PC-9 (cell line): ENCODE results near the gene ADAMTS2. TPM values are rescaled to one million over a fixed set of nuclear protein-coding genes. Genes with fewer than 3 reads are reported as not detected.

Source experiments
- BruUV-seq: library from RNA; stranded (reverse); fragments of 400-500 nt; replicated peaks from 2 replicates; lab custom pipeline; 2021; lab: Mats Ljungman, UMichigan
- CTCF ChIA-PET: fragments of 300-600 bp; sonication (Branson Sonifier 250); formaldehyde crosslinking; loops from one replicate; lab custom pipeline; 2022; ENCODE audit warnings: antibody characterized with exemption; lab: Charles Lee
- POLR2A ChIA-PET: fragments of 300-600 bp; sonication (Branson Sonifier 250); formaldehyde crosslinking; loops from one replicate; lab custom pipeline; 2022; ENCODE audit warnings: antibody characterized with exemption; ENCODE audit not compliant: unreplicated experiment; lab: Charles Lee
- DNase-seq, 2 experiments: peaks; one replicate each; pipeline versions ENCODE4 v3.0.0 to v3.0.0-alpha.2; 2015 to 2022; ENCODE audit warnings: mixed read lengths in 1 of 2
- H2AFZ ChIP-seq: fragments of 200-600 bp; sonication (generic); 2 replicates; pipeline ENCODE4 v1.8.1; 2017; ENCODE audit warnings: antibody characterized with exemption
- H3F3A ChIP-seq: fragments of 200-600 bp; sonication (generic); 2 replicates; pipeline ENCODE4 v1.8.1; 2017; ENCODE audit warnings: antibody characterized with exemption, mild to moderate bottlenecking, low read depth; ENCODE audit not compliant: insufficient read depth
- H3K27ac ChIP-seq: fragments of 200-600 bp; sonication (generic); 2 replicates; pipeline ENCODE4 v1.6.1; 2016; ENCODE audit warnings: mixed run types
- H3K27me3 ChIP-seq: fragments of 200-600 bp; sonication (generic); 2 replicates; pipeline ENCODE4 v1.6.1; 2016; ENCODE audit warnings: low read depth, mixed run types; ENCODE audit not compliant: insufficient read depth
- H3K36me3 ChIP-seq: fragments of 200-600 bp; sonication (generic); 2 replicates; pipeline ENCODE4 v1.6.1; 2016; ENCODE audit warnings: low read depth, mixed run types
- H3K4me1 ChIP-seq: fragments of 200-600 bp; sonication (generic); replicated peaks from 2 replicates; pipeline ENCODE4 v1.6.1; 2016; ENCODE audit warnings: mixed run types; ENCODE audit not compliant: insufficient read depth
- H3K4me2 ChIP-seq: fragments of 200-600 bp; sonication (generic); 2 replicates; pipeline ENCODE4 v1.6.1; 2017; ENCODE audit warnings: mixed run types
- H3K4me3 ChIP-seq: fragments of 200-600 bp; sonication (generic); 2 replicates; pipeline ENCODE4 v1.6.1; 2016; ENCODE audit warnings: mixed run types
- H3K79me2 ChIP-seq: fragments of 200-600 bp; sonication (generic); 2 replicates; pipeline ENCODE4 v1.6.1; 2017; ENCODE audit warnings: low read depth, mixed run types
- H3K9me2 ChIP-seq: fragments of 200-600 bp; sonication (generic); 2 replicates; pipeline ENCODE4 v1.8.1; 2017; ENCODE audit warnings: mild to moderate bottlenecking; ENCODE audit not compliant: insufficient read depth
- H3K9me3 ChIP-seq: fragments of 200-600 bp; sonication (generic); 2 replicates; pipeline ENCODE4 v1.8.1; 2016; ENCODE audit warnings: low read depth; ENCODE audit not compliant: insufficient read depth
- H4K20me1 ChIP-seq: fragments of 200-600 bp; sonication (generic); 2 replicates; pipeline ENCODE4 v1.8.1; 2017; ENCODE audit not compliant: insufficient read depth
- EZH2 ChIP-seq: fragments of 200-600 bp; sonication (generic); IDR thresholded peaks from 2 replicates; pipeline ENCODE4 v1.8.0; 2017; ENCODE audit warnings: antibody characterized with exemption, low read depth
- intact Hi-C: fragments of 100-400 bp; cut with micrococcal nuclease; formaldehyde crosslinking; loops from one replicate; pipeline ENCODE4 v1.10.0; 2022; ENCODE audit not compliant: unreplicated experiment
- total RNA-seq: library from RNA; stranded (reverse); gene quantifications from 2 replicates; pipeline ENCODE4 v1.2.3, GENCODE V29; 2021
- TF ChIP-seq, protein P1 (sequence below): fragments of 200-600 bp; sonication (generic); conservative IDR thresholded peaks from 2 replicates; pipeline ENCODE4 v1.6.1; 2017; ENCODE audit warnings: mixed run types, antibody characterized with exemption, mild to moderate bottlenecking, moderate library complexity

ADAMTS2 gene
- total RNA-seq, 1 experiment from 2014 or later, result not detected

DNA sequence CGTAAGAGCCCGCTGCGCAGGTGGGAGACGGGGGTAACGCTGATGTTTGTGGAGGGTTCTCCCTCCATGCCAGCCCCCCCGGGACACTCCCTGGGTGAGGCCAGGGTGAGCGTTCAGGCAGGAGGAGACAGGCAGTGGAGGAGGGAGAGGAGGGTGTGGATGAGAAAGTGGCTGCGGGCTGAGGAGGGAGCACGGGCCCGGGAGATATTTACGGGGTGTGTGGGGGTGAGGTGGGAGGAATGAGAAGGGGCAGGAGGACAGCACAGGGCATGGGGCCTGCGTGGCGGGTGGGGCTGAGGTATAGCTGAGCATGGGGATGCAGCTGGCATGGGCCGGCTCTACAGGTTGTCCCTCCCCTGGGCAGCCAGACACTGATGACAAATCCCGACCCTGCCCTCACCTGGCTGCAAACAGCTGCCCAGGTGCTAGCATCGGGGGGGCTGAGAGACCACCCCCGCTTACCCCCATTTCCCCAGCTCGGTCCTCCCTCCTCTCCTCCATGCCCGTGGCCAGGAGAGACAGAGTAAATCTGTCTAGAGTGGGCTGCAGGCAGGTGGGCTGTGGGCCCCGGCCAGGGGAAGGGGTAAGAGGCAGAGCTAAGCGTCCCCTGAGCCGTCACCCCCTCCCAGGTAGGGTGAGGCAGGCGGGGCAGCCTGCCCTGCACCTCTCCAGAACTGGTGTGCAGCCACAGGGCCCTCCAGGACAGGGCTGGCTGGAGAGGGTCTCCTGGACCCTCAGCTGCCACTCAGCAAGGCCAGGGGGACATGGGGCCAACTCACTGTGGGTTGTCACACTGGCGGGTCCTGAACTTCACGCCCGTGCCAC lies 205.9 kb downstream of the ADAMTS2 start:
- H3K4me3 ChIP-seq, result no peak overlapping the region
- no peak for TF ChIP-seq EZH2
- TF ChIP-seq, protein P1, sequence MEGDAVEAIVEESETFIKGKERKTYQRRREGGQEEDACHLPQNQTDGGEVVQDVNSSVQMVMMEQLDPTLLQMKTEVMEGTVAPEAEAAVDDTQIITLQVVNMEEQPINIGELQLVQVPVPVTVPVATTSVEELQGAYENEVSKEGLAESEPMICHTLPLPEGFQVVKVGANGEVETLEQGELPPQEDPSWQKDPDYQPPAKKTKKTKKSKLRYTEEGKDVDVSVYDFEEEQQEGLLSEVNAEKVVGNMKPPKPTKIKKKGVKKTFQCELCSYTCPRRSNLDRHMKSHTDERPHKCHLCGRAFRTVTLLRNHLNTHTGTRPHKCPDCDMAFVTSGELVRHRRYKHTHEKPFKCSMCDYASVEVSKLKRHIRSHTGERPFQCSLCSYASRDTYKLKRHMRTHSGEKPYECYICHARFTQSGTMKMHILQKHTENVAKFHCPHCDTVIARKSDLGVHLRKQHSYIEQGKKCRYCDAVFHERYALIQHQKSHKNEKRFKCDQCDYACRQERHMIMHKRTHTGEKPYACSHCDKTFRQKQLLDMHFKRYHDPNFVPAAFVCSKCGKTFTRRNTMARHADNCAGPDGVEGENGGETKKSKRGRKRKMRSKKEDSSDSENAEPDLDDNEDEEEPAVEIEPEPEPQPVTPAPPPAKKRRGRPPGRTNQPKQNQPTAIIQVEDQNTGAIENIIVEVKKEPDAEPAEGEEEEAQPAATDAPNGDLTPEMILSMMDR, result no peak
- H3K4me1 ChIP-seq, result no peaks in the 10 kb centered on the region
- no peaks in the 10 kb centered on the region for H3K9me3 ChIP-seq
- no peak overlapping the region for H2AFZ ChIP-seq
- intact Hi-C loops, result no loop called here
- H3F3A ChIP-seq, result no peaks in the 10 kb centered on the region
- no TSS peak for BruUV-seq
- CTCF ChIA-PET, result no interaction called here
- POLR2A ChIA-PET, result no interaction called here
- no peaks in the 10 kb centered on the region for H3K36me3 ChIP-seq
- no peaks in the 10 kb centered on the region for H4K20me1 ChIP-seq
- no peak overlapping the region for H3K4me2 ChIP-seq
- peaks cover 73% of the 10 kb centered on the region for H3K27me3 ChIP-seq
- H3K79me2 ChIP-seq, result no peaks in the 10 kb centered on the region
- DNase-seq, result no peak
- H3K27ac ChIP-seq, result no peak overlapping the region
- H3K9me2 ChIP-seq, result no peaks in the 10 kb centered on the region

DNA sequence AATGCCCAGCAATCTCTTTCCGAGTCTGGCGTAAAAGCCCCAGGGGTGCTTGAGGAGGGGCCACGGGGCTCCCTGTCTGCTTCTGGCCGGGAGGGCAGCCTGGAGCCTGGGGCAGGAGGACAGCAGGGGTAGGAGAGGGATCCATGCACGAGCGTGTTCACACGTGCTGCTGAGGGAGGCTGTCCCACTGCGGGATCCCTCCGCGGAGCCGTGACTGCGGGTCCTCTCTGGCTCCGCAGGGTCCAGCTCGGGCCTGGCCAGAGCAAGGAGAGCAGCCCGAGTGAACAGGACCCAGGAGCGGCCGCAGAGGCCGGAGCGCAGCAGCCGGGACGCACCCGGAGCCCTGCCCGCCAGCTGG lies 206.7 kb downstream of the ADAMTS2 start:
- Histone ChIP-seq H3K9me2 (no peaks in the 10 kb centered on the region), H4K20me1 (no peaks in the 10 kb centered on the region), H3K27ac (no peak overlapping the region), H3K79me2 (no peaks in the 10 kb centered on the region), H2AFZ (no peak overlapping the region), H3K9me3 (no peaks in the 10 kb centered on the region), H3K36me3 (no peaks in the 10 kb centered on the region), H3K4me1 (no peaks in the 10 kb centered on the region), H3K4me3 (no peak overlapping the region), H3K4me2 (no peak overlapping the region), H3F3A (no peaks in the 10 kb centered on the region), H3K27me3 (peaks cover 75% of the 10 kb centered on the region)
- no peak for TF ChIP-seq EZH2
- TF ChIP-seq, protein P1, result no peak
- CTCF ChIA-PET, result no interaction called here
- intact Hi-C loops, result no loop called here
- no TSS peak for BruUV-seq
- POLR2A ChIA-PET, result no interaction called here
- DNase-seq, result no peak

DNA sequence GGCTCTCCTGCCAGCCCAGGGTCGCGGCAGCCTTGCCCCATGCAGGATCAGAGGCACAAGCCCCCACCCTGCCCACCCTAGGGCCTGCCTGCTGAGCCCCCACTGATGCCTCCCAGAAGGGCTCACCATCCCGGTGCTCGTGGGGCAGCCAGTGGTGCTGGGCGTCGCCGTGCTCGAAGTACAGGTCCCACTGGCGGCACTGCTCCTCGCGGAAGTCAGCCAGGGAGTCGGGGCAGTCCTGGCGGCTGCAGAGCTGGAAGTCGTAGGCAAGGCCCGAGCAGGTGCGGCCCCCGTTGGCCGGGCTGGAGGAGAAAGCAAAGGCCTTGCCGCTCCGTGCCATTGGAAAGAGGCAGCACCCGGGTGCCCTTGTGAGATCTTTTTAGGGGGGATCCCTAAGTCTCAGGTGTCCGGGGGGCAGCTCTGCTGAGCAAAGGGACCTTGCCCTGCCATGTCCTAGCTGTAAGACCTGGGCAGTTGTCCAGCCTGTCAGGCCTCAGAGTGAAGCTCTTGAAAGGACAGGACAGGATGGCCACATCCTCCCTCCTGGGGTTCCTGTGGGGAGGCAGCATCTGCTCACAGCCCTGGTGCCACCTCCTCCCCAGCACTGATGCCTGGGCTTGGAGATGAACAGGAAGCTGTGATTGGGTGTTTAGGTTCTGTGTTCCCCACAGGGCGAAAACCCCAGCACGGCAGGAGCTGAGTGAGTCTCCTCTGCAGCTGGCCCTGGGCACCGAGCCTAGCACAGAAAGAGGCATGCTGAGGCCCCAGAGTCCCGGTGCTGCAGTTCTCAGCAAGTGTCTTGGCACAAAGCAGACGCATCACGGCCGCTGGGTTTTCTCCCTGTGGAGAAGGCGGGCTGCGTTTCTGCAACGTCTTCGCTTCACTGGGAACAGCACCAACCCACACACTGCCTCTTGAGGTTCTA lies 207.4 kb downstream of the ADAMTS2 start:
- Histone ChIP-seq H3K79me2 (no peaks in the 10 kb centered on the region), H3K9me3 (no peaks in the 10 kb centered on the region), H3F3A (no peaks in the 10 kb centered on the region), H3K9me2 (no peaks in the 10 kb centered on the region), H4K20me1 (no peaks in the 10 kb centered on the region), H3K4me1 (no peaks in the 10 kb centered on the region), H2AFZ (no peak overlapping the region), H3K36me3 (no peaks in the 10 kb centered on the region), H3K4me2 (no peak overlapping the region), H3K27ac (no peak overlapping the region), H3K4me3 (no peak overlapping the region), H3K27me3 (peaks cover 79% of the 10 kb centered on the region)
- intact Hi-C loops, result no loop called here
- ChIA-PET POLR2A (no interaction called here), CTCF (no interaction called here)
- no TSS peak for BruUV-seq
- no peak for DNase-seq
- TF ChIP-seq, protein P1, result no peak
- TF ChIP-seq EZH2, result no peak
